GM19193 (cell line): ENCODE data around the gene RAB11FIP4.

ENCODE experiments used
- POLR2A ChIP-seq: IDR thresholded peaks from 4 replicates; pipeline ENCODE4 v1.6.1; 2011; ENCODE audit not compliant: insufficient read depth, insufficient read length; ENCODE audit errors: extremely low read depth

Gene RAB11FIP4

DNA sequence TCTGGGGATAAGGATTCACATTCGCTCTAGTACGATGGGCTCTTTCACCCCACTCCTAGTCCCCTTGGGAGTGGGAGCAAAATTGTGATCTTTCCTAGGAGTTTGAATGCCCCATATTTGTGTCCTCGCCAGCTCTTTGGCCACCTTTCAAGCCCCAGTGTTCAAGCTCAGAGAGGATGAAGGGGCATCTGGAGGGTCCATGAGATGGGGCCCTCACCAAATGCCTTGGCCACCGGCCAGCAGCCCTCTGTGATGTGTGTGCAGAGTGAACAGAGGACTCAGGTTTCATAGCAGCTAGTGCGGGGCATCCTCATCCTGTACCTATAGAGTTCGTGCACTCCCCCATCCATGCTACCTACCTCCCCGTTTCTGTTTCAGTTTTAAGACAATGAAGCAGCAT lies 140.6 kb downstream of the RAB11FIP4 start:
- TF ChIP-seq POLR2A = no peak

DNA sequence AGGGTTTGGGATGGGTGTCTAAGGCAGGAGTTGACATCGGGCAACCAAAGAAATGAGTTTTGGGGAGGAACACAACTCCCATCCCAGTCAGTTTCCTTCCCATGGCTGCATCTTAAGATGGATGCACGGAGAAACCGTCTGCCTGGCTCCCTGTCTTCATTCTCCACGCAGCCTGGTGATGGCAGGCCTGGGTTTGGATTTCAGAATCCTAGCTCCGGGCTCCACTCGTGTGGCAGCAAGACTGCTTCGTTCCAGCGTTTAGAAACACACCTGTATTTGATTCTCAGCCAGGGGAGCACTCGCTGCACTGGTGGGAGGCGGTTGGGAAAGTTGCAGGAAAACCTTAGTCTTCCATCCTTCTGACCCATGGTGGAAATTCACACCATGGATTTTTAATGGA lies 141.1 kb downstream of the RAB11FIP4 start:
- no peak for TF ChIP-seq POLR2A

DNA sequence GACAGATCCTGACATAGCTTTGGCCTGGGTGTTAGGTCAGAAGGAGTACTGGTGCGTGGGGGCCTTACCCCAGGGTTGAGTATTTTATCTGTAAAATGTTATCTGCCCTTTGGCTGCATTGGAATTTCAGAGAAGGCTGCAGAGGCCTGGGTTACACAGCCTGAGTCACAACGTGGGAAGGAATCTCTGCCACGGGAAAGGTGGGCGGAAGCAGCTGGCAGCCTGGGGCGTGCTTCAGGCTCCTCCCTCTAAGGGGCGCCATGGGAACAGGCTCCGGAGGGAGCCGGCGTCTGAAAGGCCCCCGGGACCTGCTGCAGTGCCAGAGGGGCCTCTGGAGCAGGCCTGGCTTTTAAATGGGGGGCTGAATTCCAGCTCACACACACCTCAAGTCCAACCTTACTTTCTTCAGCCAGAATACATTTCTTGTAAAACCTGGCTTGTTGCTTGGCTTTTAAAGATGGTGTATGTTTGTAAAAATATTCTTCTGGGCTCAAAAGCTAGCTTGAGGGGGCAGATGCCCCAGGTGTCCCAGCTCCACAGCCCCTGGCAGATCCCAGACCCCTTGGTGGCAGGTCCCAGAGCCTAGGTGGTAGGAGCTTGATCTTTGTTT lies 142.2 kb downstream of the RAB11FIP4 start:
- TF ChIP-seq POLR2A = no peak

DNA sequence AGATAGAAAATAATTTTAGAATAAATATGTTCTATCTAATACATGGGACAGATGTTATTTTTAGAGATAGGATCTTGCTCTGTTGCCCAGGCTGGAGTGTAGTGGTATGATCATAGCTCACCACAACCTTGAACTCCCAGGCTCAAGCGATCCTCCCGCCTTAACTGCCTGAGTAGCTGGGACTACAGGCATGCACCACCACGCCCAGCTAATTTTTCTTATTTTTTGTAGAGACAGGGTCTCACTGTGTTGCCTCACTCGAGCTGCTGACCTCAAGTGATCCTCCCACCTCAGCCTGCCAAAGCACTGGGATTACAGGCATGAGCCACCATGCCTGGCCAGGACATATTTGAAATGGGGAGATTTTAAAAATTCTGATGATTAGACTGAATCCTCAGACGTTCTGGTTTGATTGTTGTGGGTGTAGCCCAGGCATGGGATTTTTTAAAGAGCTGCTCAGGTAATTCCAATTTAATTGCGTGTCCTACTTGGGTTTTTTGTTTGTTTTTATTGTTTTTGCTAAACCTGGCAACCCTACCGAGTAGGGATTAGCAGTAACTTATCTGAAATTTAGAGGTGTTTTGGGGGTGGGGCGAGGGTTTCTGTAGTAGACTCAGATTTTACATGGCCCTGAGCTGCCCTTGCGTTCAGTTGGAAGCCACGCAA lies 142.9 kb downstream of the RAB11FIP4 start:
- TF ChIP-seq POLR2A = no peak

DNA sequence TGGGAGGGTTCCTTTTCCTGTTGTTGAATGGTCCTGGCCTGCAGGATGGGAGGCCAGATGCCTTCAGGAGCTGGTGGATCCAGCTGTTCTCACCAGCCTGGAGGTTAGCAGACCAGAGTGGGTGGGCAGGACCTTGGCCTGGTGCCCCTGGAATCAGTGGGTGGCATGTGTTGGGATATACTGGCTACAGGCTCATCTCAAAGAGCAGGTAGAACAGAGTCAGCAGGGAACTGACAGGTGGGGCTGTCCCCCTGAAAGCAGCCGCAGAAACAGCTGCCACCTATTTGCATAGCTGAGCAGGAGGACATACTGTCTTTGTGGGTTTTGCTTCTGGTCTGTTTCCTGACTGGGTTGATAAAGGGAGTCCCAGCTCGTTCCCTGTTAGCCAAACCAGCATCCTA lies 144.1 kb downstream of the RAB11FIP4 start:
- no peak for TF ChIP-seq POLR2A

DNA sequence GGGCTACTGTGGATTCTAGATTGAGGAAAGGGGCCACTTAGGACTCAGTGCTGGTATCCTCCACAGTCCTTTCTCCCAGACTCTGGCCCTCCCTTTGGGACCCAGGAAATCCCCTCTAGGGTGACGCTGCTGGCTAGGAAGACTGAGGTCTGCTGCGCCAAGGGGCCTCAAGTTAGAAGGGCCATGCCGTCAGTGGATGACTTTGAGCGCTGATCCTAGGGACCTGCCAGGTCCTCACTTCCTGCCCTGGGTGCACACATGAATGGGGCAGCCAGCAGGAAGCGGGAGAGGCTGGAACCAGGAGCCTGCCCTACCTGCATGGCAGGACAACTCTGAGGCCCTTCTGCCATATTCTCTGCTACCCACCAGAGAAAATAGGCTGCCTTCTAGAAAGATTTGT lies 145.0 kb downstream of the RAB11FIP4 start:
- no peak for TF ChIP-seq POLR2A

DNA sequence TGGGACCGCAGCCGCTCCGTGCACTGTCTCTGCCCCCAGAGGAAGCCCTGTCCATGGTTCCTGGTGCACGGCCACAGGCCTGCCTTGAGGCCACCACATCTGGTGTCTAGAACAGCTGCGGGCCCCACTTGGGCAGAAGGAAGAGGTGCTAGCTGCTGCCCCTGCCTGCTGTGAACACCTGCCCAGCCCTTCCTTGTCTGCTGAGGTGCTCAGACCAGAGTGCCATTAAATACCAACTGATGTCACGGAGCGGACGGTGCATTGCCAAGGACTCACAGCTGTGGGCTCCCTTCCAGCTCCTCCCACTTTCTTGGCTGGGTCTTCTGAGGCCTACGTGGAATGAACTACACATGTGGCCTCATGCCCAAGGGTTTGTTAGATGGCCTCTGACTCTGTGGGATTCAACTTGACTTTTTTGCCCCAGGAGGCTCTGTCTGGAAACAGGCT lies 146.1 kb downstream of the RAB11FIP4 start:
- no peak for TF ChIP-seq POLR2A

DNA sequence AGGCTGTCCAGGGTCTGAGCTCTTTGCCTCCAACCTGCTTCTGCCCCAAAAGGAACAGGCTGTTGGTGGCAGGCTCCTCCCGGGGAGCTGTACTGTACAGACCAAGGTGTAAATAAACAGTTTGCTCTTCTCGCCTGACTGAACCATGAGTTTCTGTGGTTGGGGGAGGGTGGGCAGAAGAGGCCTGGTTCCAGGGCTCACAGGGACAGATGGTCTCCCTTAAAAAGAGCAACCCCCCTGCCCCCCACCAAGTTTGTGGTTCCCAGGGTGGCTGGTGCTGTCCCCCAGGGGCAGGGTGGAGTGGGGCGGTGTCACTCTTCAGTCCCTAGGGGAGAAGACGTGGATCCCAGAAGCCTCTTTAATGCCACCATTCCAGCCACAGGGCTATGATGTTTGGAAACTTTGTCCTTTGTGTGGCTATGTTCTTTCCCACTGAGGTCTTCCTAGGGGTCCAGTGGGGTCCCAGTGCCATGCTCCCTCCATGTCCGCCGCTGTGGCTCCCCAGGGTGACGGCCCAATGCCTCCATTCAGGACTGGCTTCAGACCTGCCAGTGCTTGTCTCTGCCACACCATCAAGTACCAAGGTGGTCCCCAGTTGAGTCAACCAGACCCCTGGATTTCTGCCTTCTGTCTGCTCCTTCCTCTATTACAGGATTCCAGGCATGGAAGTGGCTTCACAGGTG lies 146.7 kb downstream of the RAB11FIP4 start:
- TF ChIP-seq POLR2A = no peak

DNA sequence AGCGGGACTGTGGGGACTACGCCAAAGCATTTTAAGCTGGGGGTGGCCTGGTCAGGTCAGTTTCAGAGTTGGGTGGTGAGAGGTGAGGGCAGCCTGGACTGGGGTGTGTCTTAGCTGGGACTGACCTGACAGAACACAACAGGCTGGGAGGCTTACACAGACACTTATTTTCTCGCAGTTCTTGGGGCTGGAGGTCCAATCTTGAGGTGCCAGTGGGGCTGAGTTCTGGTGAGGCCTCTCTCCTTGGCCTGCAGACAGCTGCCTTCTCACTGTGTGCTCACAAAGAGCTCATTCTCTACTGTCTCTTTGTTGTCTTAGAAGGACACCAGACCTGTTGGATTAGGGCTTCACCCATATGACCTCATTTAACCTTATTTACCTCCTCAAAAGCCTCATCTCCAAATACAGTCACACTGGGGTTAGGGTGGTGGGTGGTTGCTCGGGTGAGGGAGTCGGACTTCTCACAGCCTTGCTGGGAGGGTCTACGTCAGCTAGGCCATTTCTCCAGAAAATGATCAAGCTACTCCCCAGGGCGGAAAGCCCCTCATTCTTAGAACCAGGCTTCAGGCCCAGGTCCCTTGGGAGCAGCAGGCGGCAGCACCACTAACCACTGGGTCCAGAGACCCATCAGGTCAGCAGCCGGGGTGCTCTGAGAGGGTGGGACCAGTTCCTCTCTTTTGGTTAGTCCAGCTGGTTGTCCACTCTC lies 149.3 kb downstream of the RAB11FIP4 start:
- TF ChIP-seq POLR2A = no peak

DNA sequence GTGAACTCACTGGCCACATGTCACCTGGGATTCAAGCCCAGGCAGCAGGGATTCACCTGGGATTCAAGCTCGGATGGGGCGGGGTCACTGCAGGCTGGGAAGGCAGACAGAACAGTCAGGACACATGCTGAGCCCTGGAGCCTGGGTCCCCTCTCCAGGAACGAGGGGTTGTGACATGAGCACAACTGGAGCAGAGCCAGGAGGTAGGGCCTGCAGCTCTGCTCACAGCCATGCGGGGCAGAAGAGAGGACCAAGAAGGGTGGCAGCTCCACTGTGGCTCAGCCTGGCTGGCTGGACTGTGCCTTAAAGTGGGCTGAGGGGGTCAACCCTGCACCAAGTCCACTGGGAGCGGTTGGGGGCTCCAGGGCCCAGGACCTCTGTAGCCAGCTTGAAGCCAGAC lies 150.1 kb downstream of the RAB11FIP4 start:
- TF ChIP-seq POLR2A = no peak

DNA sequence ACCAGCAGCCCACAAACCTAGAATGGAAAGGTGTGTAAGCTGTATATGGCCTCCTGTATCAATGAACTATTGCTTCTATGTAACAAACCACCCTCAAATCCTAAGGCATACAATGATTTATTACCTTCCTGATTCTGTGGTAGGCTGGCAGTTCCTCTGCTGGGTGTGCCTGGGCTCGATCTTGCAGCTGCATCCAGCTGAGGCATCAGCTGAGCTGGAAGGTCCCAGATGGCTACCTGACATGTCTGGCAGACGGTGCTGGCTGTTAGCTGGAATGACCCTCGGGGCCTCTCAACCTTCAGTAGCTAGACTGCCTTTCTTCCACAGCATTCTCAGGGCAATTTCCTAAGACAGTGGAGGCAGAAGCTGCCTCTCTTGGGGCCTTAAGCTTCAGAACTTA lies 152.7 kb downstream of the RAB11FIP4 start:
- TF ChIP-seq POLR2A = no peak

DNA sequence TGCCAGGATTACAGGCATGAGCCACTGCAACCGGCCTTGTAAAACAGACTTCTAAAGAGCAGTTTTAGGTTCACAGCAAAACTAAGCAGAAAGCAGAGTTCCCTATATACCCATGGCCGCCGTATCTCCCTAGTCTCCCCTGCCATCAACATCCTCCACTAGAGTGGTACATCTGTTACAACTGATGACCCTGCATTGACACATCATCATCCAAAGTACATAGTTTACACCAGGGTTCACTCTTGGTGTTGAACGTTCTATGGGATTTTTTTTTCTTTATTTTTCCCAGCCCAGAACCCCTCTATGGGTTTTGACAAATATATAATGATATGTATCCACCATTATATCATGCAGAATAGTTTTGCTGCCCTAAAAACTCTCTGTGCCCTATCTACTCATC lies 155.2 kb downstream of the RAB11FIP4 start:
- no peak for TF ChIP-seq POLR2A

DNA sequence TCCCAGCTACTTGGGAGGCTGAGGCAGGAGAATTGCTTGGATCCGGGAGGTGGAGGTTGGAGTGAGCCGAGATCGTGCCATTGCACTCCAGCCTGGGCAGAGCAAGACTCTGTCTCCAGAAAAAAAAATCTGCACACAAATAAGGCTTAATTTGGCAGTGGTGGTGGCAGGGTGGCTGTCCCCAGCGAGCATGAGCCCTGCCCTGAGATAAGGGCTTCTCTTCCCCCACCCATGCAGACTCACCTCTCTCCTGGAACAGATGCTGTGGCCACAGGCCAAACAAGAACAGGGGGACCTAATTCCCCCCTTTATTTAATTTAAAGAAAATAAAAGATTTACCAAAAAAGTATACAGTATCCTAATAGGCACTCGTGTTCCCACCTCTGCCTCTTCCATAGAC lies 157.2 kb downstream of the RAB11FIP4 start:
- TF ChIP-seq POLR2A = no peak

DNA sequence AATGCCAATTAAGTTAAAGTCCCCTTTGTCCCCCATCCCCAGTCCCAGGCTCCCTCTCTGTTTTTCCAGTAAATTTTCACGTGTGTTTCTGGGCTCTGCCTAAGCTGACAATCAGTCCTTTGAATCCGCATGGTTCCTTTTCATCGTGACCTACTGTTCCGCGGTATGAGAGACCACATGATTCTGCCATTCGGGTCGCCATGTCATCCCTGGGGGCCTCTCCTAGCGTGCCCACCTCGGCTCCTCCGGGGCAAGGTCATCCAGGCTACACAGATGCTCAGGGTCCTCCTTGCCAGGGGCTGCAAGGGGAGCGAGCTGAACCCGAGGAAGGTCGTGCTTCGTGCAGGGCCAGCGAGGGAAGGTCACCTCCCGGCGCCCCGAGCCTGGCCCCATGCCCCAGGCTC lies 157.6 kb downstream of the RAB11FIP4 start:
- no peak for TF ChIP-seq POLR2A
